GM11168 (cell line): ENCODE measurements around the gene GHITM.
"Not testable (repeated sequence)": the region's sequence is repeated elsewhere in the genome, so short reads cannot be mapped to it uniquely, and the experiment has no call there.

Source experiments
- in situ Hi-C: fragments of 300-500 bp; cut with MboI; formaldehyde crosslinking; loops from one replicate; pipeline ENCODE4 v1.12.0; 2022; ENCODE audit warnings: low sequenced_read_pairs; ENCODE audit not compliant: unreplicated experiment

Gene GHITM

GRCh38 chr10:84139126-84140035 is at the start of gene GHITM:
TSS of gene GHITM (plus strand) at chr10:84139509. CDS start at chr10:84141501, 1,992 bp downstream.
- in situ Hi-C loops = loop anchor here (10.0 kb wide), 1 partner anchor 75 kb away; no protein-coding TSS in a partner anchor

GRCh38 chr10:84095811-84096497 is 43.4 kb upstream of the GHITM start:
- in situ Hi-C loops = no loop called here

- in situ Hi-C loops = no loop called here
Observed at GRCh38 chr10:84097787-84098353, 41.4 kb upstream of the GHITM start.

- in situ Hi-C loops = no loop called here
Observed at GRCh38 chr10:84098667-84099066, 40.6 kb upstream of the GHITM start.

- in situ Hi-C loops = no loop called here
Observed at GRCh38 chr10:84101042-84101441, 38.3 kb upstream of the GHITM start.

- in situ Hi-C loops = no loop called here
Observed at GRCh38 chr10:84108797-84109196, 30.5 kb upstream of the GHITM start.

GRCh38 chr10:84109772-84110171 is 29.5 kb upstream of the GHITM start:
- in situ Hi-C loops = not testable (repeated sequence)

GRCh38 chr10:84113468-84113867 is 25.8 kb upstream of the GHITM start:
- in situ Hi-C loops = not testable (repeated sequence)

- in situ Hi-C loops = no loop called here
Observed at GRCh38 chr10:84114088-84114667, 25.1 kb upstream of the GHITM start.

- in situ Hi-C loops = not testable (repeated sequence)
Observed at GRCh38 chr10:84117204-84117603, 22.1 kb upstream of the GHITM start.

- in situ Hi-C loops = no loop called here
Observed at GRCh38 chr10:84117686-84118394, 21.5 kb upstream of the GHITM start.

- in situ Hi-C loops = no loop called here
Observed at GRCh38 chr10:84118395-84119006, 20.8 kb upstream of the GHITM start.

- in situ Hi-C loops = no loop called here
Observed at GRCh38 chr10:84123362-84123761, 15.9 kb upstream of the GHITM start.

GRCh38 chr10:84125910-84126784 is 13.2 kb upstream of the GHITM start:
- in situ Hi-C loops = not testable (repeated sequence)

- in situ Hi-C loops = no loop called here
Observed at GRCh38 chr10:84126785-84127167, 12.5 kb upstream of the GHITM start.

- in situ Hi-C loops = no loop called here
Observed at GRCh38 chr10:84135836-84136235, 3.5 kb upstream of the GHITM start.

GRCh38 chr10:84137811-84138210 is 1.5 kb upstream of the GHITM start:
- in situ Hi-C loops = no loop called here

GRCh38 chr10:84138478-84139125 is 707 bp upstream of the GHITM start:
- in situ Hi-C loops = no loop called here
